HUES6 (cell line): ENCODE measurements around the gene TRAF3IP3.
A peak's percentile ranks its signal among the peaks of the same experiment; 100 is the strongest.

Experiments used
- H3K27ac ChIP-seq: 2 replicates; pipeline ENCODE4 v1.7.0; 2013; ENCODE audit warnings: low read depth, mild to moderate bottlenecking, low read length, inconsistent platforms
- H3K27me3 ChIP-seq: 2 replicates; pipeline ENCODE4 v1.6.1; 2013; ENCODE audit warnings: low read length; ENCODE audit not compliant: control insufficient read depth, insufficient read depth
- H3K36me3 ChIP-seq: 2 replicates; pipeline ENCODE4 v1.6.1; 2013; ENCODE audit warnings: low read length; ENCODE audit not compliant: control insufficient read depth, insufficient read depth
- H3K4me1 ChIP-seq: 2 replicates; pipeline ENCODE4 v1.6.1; 2013; ENCODE audit warnings: low read length; ENCODE audit not compliant: control insufficient read depth, insufficient read depth
- H3K4me3 ChIP-seq: 2 replicates; pipeline ENCODE4 v1.5.1; 2013; ENCODE audit warnings: low read depth, low read length
- H3K9ac ChIP-seq: one replicate; pipeline ENCODE4 v1.6.1; 2013; ENCODE audit warnings: mild to moderate bottlenecking, low read length
- H3K9me3 ChIP-seq: 2 replicates; pipeline ENCODE4 v1.6.1; 2013; ENCODE audit warnings: low read depth, low read length; ENCODE audit not compliant: control insufficient read depth, insufficient read depth

The TRAF3IP3 gene

GRCh38 chr1:209737118-209737505 is 18.7 kb upstream of the TRAF3IP3 start:
- no peak overlapping the region for H3K27ac ChIP-seq
- no peaks in the 10 kb centered on the region for H3K36me3 ChIP-seq
- H3K9me3 ChIP-seq, result no peaks in the 10 kb centered on the region
- H3K4me1 ChIP-seq, result no peaks in the 10 kb centered on the region
- H3K27me3 ChIP-seq, result peaks cover 15% of the 10 kb centered on the region
- no peak overlapping the region for H3K4me3 ChIP-seq
- H3K9ac ChIP-seq, result no peak overlapping the region

- no peaks in the 10 kb centered on the region for H3K4me1 ChIP-seq
Measured at GRCh38 chr1:209738270-209738669, 17.6 kb upstream of the TRAF3IP3 start.

GRCh38 chr1:209741193-209741592 is 14.7 kb upstream of the TRAF3IP3 start:
- H3K9ac ChIP-seq, result no peak overlapping the region
- no peaks in the 10 kb centered on the region for H3K4me1 ChIP-seq
- H3K27ac ChIP-seq, result no peak overlapping the region
- no peaks in the 10 kb centered on the region for H3K36me3 ChIP-seq
- H3K27me3 ChIP-seq, result peaks cover 17% of the 10 kb centered on the region
- H3K9me3 ChIP-seq, result no peaks in the 10 kb centered on the region
- no peak overlapping the region for H3K4me3 ChIP-seq

More at GRCh38 chr1:209738270-209738669, 17.6 kb upstream of the TRAF3IP3 start:
- Histone ChIP-seq H3K27me3 (peaks cover 16% of the 10 kb centered on the region), H3K9me3 (no peaks in the 10 kb centered on the region), H3K4me3 (no peak overlapping the region), H3K9ac (no peak overlapping the region), H3K27ac (no peak overlapping the region), H3K36me3 (no peaks in the 10 kb centered on the region)

GRCh38 chr1:209741889-209742288 is 14.0 kb upstream of the TRAF3IP3 start:
- Histone ChIP-seq H3K9me3 (no peaks in the 10 kb centered on the region), H3K4me1 (no peaks in the 10 kb centered on the region), H3K27me3 (peaks cover 20% of the 10 kb centered on the region), H3K36me3 (no peaks in the 10 kb centered on the region), H3K27ac (no peak overlapping the region), H3K9ac (no peak overlapping the region), H3K4me3 (no peak overlapping the region)

- no peaks in the 10 kb centered on the region for H3K9me3 ChIP-seq
- no peak overlapping the region for H3K27ac ChIP-seq
- H3K27me3 ChIP-seq, result peaks cover 22% of the 10 kb centered on the region
- H3K4me3 ChIP-seq, result no peak overlapping the region
- H3K36me3 ChIP-seq, result no peaks in the 10 kb centered on the region
- H3K9ac ChIP-seq, result no peak overlapping the region
- no peaks in the 10 kb centered on the region for H3K4me1 ChIP-seq
Measured at GRCh38 chr1:209742409-209743144, 13.3 kb upstream of the TRAF3IP3 start.

- Histone ChIP-seq H3K9me3 (no peaks in the 10 kb centered on the region), H3K36me3 (no peaks in the 10 kb centered on the region), H3K4me3 (no peak overlapping the region), H3K4me1 (peaks cover 2% of the 10 kb centered on the region), H3K27me3 (peaks cover 23% of the 10 kb centered on the region), H3K27ac (no peak overlapping the region), H3K9ac (no peak overlapping the region)
Measured at GRCh38 chr1:209743145-209743482, 12.7 kb upstream of the TRAF3IP3 start.

- peaks cover 9% of the 10 kb centered on the region for H3K4me1 ChIP-seq
- H3K36me3 ChIP-seq, result no peaks in the 10 kb centered on the region
- H3K4me3 ChIP-seq, result no peak overlapping the region
- H3K9me3 ChIP-seq, result no peaks in the 10 kb centered on the region
- no peak overlapping the region for H3K27ac ChIP-seq
- peaks cover 28% of the 10 kb centered on the region for H3K27me3 ChIP-seq
- H3K9ac ChIP-seq, result no peak overlapping the region
Measured at GRCh38 chr1:209746451-209747165, 9.2 kb upstream of the TRAF3IP3 start.

GRCh38 chr1:209747580-209748262 is 8.1 kb upstream of the TRAF3IP3 start:
- H3K27me3 ChIP-seq, result peaks cover 28% of the 10 kb centered on the region
- H3K9ac ChIP-seq, result no peak overlapping the region
- H3K9me3 ChIP-seq, result no peaks in the 10 kb centered on the region
- H3K4me1 ChIP-seq, result peaks cover 9% of the 10 kb centered on the region
- H3K36me3 ChIP-seq, result no peaks in the 10 kb centered on the region
- peak overlapping the region; percentile 35 for H3K4me3 ChIP-seq
- H3K27ac ChIP-seq, result no peak overlapping the region

- Histone ChIP-seq H3K9ac (no peak overlapping the region), H3K27ac (no peak overlapping the region), H3K27me3 (peaks cover 23% of the 10 kb centered on the region; the same call in 1 of the 2 replicates), H3K36me3 (no peaks in the 10 kb centered on the region), H3K4me1 (peaks cover 9% of the 10 kb centered on the region), H3K4me3 (no peak overlapping the region), H3K9me3 (no peaks in the 10 kb centered on the region)
Measured at GRCh38 chr1:209748620-209749019, 7.2 kb upstream of the TRAF3IP3 start.

- Histone ChIP-seq H3K36me3 (no peaks in the 10 kb centered on the region), H3K27ac (no peak overlapping the region), H3K9ac (no peak overlapping the region), H3K9me3 (no peaks in the 10 kb centered on the region), H3K4me3 (no peak overlapping the region), H3K4me1 (peaks cover 9% of the 10 kb centered on the region), H3K27me3 (peaks cover 22% of the 10 kb centered on the region; the same call in 1 of the 2 replicates)
Measured at GRCh38 chr1:209749205-209749604, 6.6 kb upstream of the TRAF3IP3 start.
